NCI-H1930 (cell line): ENCODE data around the gene TRMT6.

ENCODE experiments used
- DNase-seq, 2 experiments: peaks; one replicate each; lab custom pipeline; 2025; lab: John Stamatoyannopoulos, UW

The TRMT6 gene

DNA sequence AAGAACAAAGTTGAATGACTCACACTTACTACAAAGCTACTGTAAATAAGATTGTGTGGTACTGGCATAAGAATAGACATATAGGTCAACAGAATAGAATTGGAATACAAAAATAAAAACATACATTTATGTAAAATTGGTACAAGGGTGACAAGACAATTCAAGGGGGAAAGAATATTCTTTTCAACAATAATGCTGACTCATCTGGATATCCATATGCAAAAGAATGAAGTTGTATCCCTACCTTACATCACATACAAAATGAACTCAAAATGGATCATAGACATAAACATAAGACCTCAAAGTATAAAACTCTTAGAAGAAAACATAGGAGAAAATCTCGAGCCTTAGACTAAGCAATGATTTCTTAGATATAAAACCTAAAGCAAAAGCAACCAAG, 50.9 kb downstream of the TRMT6 start:
- DNase-seq: no peak

DNA sequence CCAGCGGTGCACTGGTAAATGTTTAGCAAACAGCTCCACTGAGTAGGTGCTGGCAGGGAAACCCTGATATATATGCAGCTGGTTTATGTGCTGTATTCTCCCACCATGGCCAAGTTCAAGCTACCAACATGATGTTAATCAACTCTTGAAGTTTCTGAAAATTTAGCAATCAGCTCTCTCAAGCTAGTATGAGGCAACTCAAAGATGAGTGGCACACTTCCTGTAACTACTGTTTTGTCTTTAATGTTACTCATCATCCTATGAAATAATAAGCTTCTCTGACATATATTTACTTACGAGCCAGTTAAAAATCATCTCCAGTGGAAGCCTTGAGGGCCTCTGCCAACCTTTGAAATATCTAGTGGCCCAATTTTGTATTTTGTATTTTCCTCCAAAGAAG, 54.7 kb downstream of the TRMT6 start:
- no peak for DNase-seq

- DNase-seq: no peak
Measured at GRCh38 chr20:5893621-5894020, 56.7 kb downstream of the TRMT6 start.

DNA sequence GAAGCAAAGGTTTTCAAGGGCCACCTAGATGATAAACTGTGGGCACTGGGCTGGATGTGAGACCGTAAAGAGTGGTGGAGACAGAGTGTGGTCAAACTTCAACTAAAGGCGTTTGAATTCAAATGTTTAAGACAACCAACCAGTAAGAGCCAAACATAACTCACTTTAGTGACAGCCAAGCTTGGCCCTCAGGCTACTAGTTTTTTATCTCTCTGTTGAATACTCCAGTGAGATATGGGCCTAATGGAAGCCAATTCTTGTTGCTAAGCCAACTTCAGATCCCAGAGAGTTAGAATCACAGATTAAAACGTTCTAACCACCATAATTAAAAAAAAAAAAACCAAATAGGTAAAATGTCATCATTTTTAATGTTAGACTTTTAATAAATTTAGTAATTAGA, 57.3 kb downstream of the TRMT6 start:
- DNase-seq: no peak

- DNase-seq: no peak
Measured at GRCh38 chr20:5890773-5891441, 59.4 kb downstream of the TRMT6 start.

DNA sequence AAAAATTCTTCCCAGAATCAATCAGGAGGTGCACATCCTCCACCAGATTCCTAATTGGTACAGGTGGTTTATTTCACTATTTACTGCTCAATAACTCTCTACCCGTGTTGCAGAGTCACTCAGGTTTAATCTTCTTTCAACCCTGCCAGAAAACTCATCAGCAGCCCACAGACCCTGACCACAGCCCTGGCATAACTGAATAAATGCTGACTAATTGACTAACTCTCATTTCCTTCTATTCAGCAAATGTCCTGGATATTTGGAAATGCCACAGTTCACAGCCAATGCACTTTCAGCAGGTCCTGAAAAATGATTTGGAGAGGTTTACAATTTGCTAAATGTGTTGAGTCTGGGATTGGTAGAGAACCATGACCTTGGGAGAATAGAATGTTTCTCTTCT, 62.3 kb downstream of the TRMT6 start:
- no peak for DNase-seq

- no peak for DNase-seq
Measured at GRCh38 chr20:5887386-5887785, 62.9 kb downstream of the TRMT6 start.
